Transverse colon (tissue), 4 donors: Measurements from ENCODE around the gene ACAD8. TPM values are rescaled to one million over a fixed set of nuclear protein-coding genes. Genes with fewer than 3 reads are reported as not detected.

Experiments used
- DNase-seq: peaks from one replicate; pipeline ENCODE4 v3.0.0-alpha.2; 2019
- H3K27ac ChIP-seq, 4 donors: fragments of 200-600 bp; sonication (generic); 2 replicates each; pipeline ENCODE4 v1.5.1; 2016 to 2018; ENCODE audit warnings: inconsistent platforms in 4 of 4
- H3K27me3 ChIP-seq: fragments of 200-600 bp; sonication (generic); 2 replicates; pipeline ENCODE4 v1.5.1; 2017; ENCODE audit warnings: inconsistent platforms
- H3K36me3 ChIP-seq, 4 donors: fragments of 200-600 bp; sonication (generic); 2 replicates each; pipeline ENCODE4 v1.5.1; 2017 to 2019; ENCODE audit warnings: inconsistent platforms in 4 of 4
- H3K4me1 ChIP-seq, 4 donors: fragments of 200-600 bp; sonication (generic); 2 replicates each; pipeline ENCODE4 v1.5.1; 2017 to 2020; ENCODE audit warnings: inconsistent platforms in 4 of 4
- H3K4me3 ChIP-seq, 4 donors: fragments of 200-600 bp; sonication (generic); 1 replicate in 1 of 4; 2 replicates in 3 of 4; pipeline versions ENCODE4 v1.5.1 to v1.6.1; 2017 to 2019; ENCODE audit warnings: inconsistent platforms in 4 of 4
- H3K9me3 ChIP-seq, 2 donors: fragments of 200-600 bp; sonication (generic); 2 replicates each; pipeline ENCODE4 v1.5.1; 2017 to 2019; ENCODE audit warnings: inconsistent platforms in 2 of 2
- CTCF ChIP-seq, 5 experiments: fragments of 200-600 bp in 3 of 5; fragments of 450-650 bp in 2 of 5; sonication (generic) in 3 of 5; IDR thresholded peaks; 1 replicate in 2 of 5; 2 replicates in 3 of 5; pipeline ENCODE4 v1.5.1; 2016 to 2017; ENCODE audit warnings: antibody characterized with exemption in 5 of 5, inconsistent platforms in 3 of 5, mild to moderate bottlenecking in 2 of 5, moderate library complexity in 1 of 5
- EP300 ChIP-seq: sonication (generic); formaldehyde crosslinking; IDR thresholded peaks from one replicate; pipeline ENCODE4 v1.6.1; 2017; ENCODE audit warnings: antibody characterized with exemption, low read depth
- POLR2A ChIP-seq: fragments of 450-650 bp; IDR thresholded peaks from one replicate; pipeline ENCODE4 v1.6.1; 2016; ENCODE audit warnings: antibody characterized with exemption, mild to moderate bottlenecking, moderate library complexity
- POLR2AphosphoS5 ChIP-seq, 3 donors: sonication (generic); formaldehyde crosslinking; IDR thresholded peaks; one replicate each; pipeline ENCODE4 v1.6.1; 2016; ENCODE audit warnings: antibody characterized with exemption in 3 of 3
- WGBS, 2 donors: methylation state at CpG; one replicate each; pipeline ENCODE4 v1.1.5; 2018; ENCODE audit warnings: low coverage in 1 of 2; 5-methylcytosine and 5-hydroxymethylcytosine counted together
- in situ Hi-C, 4 donors: fragments of 200-750 bp; cut with MboI; loops; one replicate each; pipeline versions ENCODE4 v1.15.0 to v1.15.1; 2017; ENCODE audit warnings: low sequenced_read_pairs in 3 of 4, low pct_ligation_motif_present in 1 of 4, low pct_unique_long_range_greater_than_20kb in 1 of 4
- intact Hi-C: fragments of 100-400 bp; cut with DNase I; formaldehyde crosslinking; loops from one replicate; pipeline ENCODE4 v1.15.1; 2023; ENCODE audit warnings: low total_unique reads
- total RNA-seq, 4 donors: library from RNA; depleted of rRNA; stranded (reverse); fragments of >200 nt; gene quantifications; one replicate each; pipeline ENCODE4 v1.1.0, GENCODE V29; 2016

Gene ACAD8
- total RNA-seq, 4 donors from 2014 or later, result 34.8 to 59.1 (median 45.7) TPM

- intact Hi-C loops, result no loop called here
- Histone ChIP-seq H3K9me3 (no peaks in the 10 kb centered on the region), H3K27me3 (no peaks in the 10 kb centered on the region), H3K4me3 (no peak overlapping the region), H3K27ac (no peak overlapping the region), H3K36me3 (peaks cover 0 to 21% (median 9%) of the 10 kb centered on the region in 4 donors), H3K4me1 (no peaks in the 10 kb centered on the region)
- TF ChIP-seq POLR2AphosphoS5 (IDR thresholded peaks at IDR 0.05) (no peak), CTCF (IDR thresholded peaks at IDR 0.05) (no peak)
- no peak for DNase-seq
- WGBS, 2 donors, result 94 to 97% methylated on average over 6 to 7 of the region's 7 CpGs
- in situ Hi-C loops, result no loop called here
These were observed 16.4 kb upstream of the ACAD8 start for GRCh38 chr11:134236834-134237556.

- H3K36me3 ChIP-seq, result peaks cover 0 to 26% (median 11%) of the 10 kb centered on the region in 4 donors
- WGBS, 2 donors, result 89 to 92% methylated on average over 11 of the region's 11 CpGs
- H3K4me1 ChIP-seq, result no peaks in the 10 kb centered on the region
- no peak overlapping the region for H3K4me3 ChIP-seq
- no peak for DNase-seq
- intact Hi-C loops (no loop called here), in situ Hi-C loops (no loop called here)
- H3K9me3 ChIP-seq, result no peaks in the 10 kb centered on the region
- H3K27me3 ChIP-seq, result no peaks in the 10 kb centered on the region
- TF ChIP-seq EP300, result no peak
- no peak for TF ChIP-seq POLR2A
- no peak for TF ChIP-seq POLR2AphosphoS5 (IDR thresholded peaks at IDR 0.05)
- TF ChIP-seq CTCF (IDR thresholded peaks at IDR 0.05), result no peak
- H3K27ac ChIP-seq, result no peak overlapping the region
These were observed 15.8 kb upstream of the ACAD8 start for GRCh38 chr11:134237557-134237922.

- in situ Hi-C loops, result no loop called here
- Histone ChIP-seq H3K4me1 (no peaks in the 10 kb centered on the region), H3K27me3 (no peaks in the 10 kb centered on the region), H3K4me3 (no peak overlapping the region), H3K36me3 (peaks cover 0 to 35% (median 17%) of the 10 kb centered on the region in 4 donors), H3K9me3 (no peaks in the 10 kb centered on the region), H3K27ac (no peak overlapping the region)
- intact Hi-C loops, result no loop called here
- no peak for TF ChIP-seq CTCF (IDR thresholded peaks at IDR 0.05)
- TF ChIP-seq EP300, result no peak
- no peak for TF ChIP-seq POLR2AphosphoS5 (IDR thresholded peaks at IDR 0.05)
- no peak for TF ChIP-seq POLR2A
- WGBS, 2 donors, result 90 to 96% methylated on average over 4 to 5 of the region's 5 CpGs
- DNase-seq, result no peak
These were observed 14.4 kb upstream of the ACAD8 start for GRCh38 chr11:134238956-134239355.

GRCh38 chr11:134240592-134240991, 12.8 kb upstream of the ACAD8 start:
- Histone ChIP-seq H3K36me3 (peaks cover 0 to 44% (median 17%) of the 10 kb centered on the region in 4 donors), H3K27ac (no peak overlapping the region), H3K4me3 (no peak overlapping the region), H3K4me1 (no peaks in the 10 kb centered on the region), H3K9me3 (no peaks in the 10 kb centered on the region), H3K27me3 (no peaks in the 10 kb centered on the region)
- no peak for DNase-seq
- in situ Hi-C loops (no loop called here), intact Hi-C loops (no loop called here)
- TF ChIP-seq POLR2AphosphoS5 (IDR thresholded peaks at IDR 0.05), result no peak
- no peak for TF ChIP-seq CTCF (IDR thresholded peaks at IDR 0.05)
- 61 to 70% methylated on average over 2 to 6 of the region's 6 CpGs for WGBS, 2 donors
